Adrenal gland (tissue), 5 donors: ENCODE results near the gene MCTP1.
A peak's percentile ranks its signal among the peaks of the same experiment; 100 is the strongest.

Source experiments
- CTCF ChIP-seq, 6 experiments: fragments of 450-650 bp in 4 of 6; fragments of 200-600 bp in 2 of 6; sonication (generic) in 1 of 6; IDR thresholded peaks; 1 replicate in 5 of 6; 2 replicates in 1 of 6; pipeline versions ENCODE4 v1.5.1 to v1.8.0; 2016 to 2021; ENCODE audit warnings: antibody characterized with exemption in 6 of 6, mild to moderate bottlenecking in 2 of 6, moderate library complexity in 1 of 6
- POLR2A ChIP-seq, 2 donors: fragments of 450-650 bp; IDR thresholded peaks; one replicate each; pipeline ENCODE4 v1.6.1; 2017; ENCODE audit warnings: antibody characterized with exemption in 2 of 2, mild to moderate bottlenecking in 2 of 2, moderate library complexity in 1 of 2
- donor health status: DM: no; HTN: no; CAD: no.

DNA sequence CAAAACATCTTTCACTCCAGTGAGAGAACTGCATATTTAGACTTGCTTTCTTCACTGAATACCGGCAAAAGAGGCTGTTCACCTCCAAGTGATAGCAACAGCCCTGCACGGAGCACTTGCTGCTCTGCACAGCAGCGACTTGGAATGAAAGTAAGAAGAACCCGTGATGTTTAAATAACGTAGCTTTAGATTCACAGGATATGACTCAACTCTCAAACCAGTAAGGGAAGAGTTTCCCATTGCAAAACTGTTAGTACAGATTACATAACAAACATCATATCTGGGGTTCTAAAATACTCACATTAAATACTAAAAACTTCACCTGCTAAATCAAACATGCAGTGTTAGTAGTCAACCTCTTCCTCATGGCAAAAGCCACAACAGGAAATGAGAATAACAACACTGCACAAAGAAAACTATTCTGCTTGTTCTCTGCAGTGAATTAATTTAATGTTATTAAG, 203.4 kb downstream of the MCTP1 start:
- TF ChIP-seq CTCF (IDR thresholded peaks at IDR 0.05) (no peak), POLR2A (IDR thresholded peaks at IDR 0.05) (peak; percentile 42 to 52)
